Measurements from ENCODE around the gene YPEL2. TPM values are rescaled to one million over a fixed set of nuclear protein-coding genes. Genes with fewer than 3 reads are reported as not detected.
A peak's percentile ranks its signal among the peaks of the same experiment; 100 is the strongest.

The YPEL2 gene
- total RNA-seq (2021; ENCODE audit: unreplicated experiment) (1.1 TPM), Bru-seq, nascent RNA (percentile 38 among the genes with signal in this experiment), BruChase-seq, experiment 1, labeled RNA remaining after a 2-hour chase (percentile 31 among the genes with signal in this experiment), BruChase-seq, experiment 2, labeled RNA remaining after a 6-hour chase (percentile 27 among the genes with signal in this experiment)
- polyA plus RNA-seq (2012; ENCODE audit: insufficient read length) = 1.4 TPM
- long read RNA-seq, full-length matches to known transcripts = 2 of 4 reads
- long read RNA-seq, partial matches to known transcripts = 0 of 4 reads
- long read RNA-seq, other reads (novel, unspliced or antisense) = 2 of 4 reads

DNA sequence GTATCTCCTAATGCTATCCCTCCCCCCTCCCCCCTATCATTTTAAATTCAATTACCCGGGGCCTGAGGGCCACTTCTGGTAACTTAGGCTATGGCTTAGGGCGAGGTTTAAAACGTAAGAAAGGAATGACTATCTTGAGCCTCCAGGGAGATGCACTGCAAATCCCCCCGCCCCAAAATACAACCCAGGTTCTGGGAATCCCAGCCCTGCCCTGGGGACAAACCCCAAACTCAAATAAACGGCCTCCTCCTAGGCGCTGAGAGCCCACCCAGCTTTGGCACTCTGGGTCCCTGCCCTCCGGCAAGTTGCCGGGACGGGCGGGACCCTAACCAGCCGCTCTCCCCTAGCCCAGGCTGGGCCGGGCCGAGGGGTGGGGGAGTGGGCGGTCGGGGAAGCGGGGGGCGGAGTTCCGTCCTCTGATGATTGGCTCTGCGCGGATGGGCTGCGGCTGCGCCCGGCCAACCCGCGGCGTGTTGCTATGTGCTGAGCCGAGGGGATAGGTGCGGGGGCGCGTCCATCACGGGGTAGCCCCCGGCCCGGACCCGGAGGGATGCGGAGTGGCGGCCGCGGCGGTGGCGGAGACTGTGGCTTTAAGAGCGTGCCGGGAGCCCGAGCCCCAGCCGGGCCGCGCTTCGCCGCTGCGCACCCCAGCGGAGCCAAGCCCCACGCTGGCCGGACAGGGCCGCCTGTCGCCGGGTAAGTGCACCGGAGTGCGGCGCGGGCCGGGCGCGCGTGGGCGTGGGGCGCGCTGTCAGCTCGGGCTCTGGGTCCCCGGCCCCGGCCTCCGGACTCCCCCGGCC lies at the start of gene YPEL2:
TSS of gene YPEL2 (plus strand) at position 527 of the 800 bp plus-strand sequence. CDS start 21,755 bp downstream, outside the sequence.
- Histone ChIP-seq H3K27me3 (ENCODE audit: control insufficient read depth, insufficient read depth, low read length) (peaks cover 4% of the 10 kb centered on the region; the same call in 1 of the 2 replicates), H3K4me1 (ENCODE audit: control insufficient read depth, insufficient read depth, low read length) (peaks cover 9% of the 10 kb centered on the region), H3K4me3 (ENCODE audit: low read depth in 2 of 2, low read length in 2 of 2) (peak within 1 kb of the TSS; percentile 51 to 57), H3K36me3 (ENCODE audit: control insufficient read depth, insufficient read depth, low read length) (no peaks in the 10 kb centered on the region; the same call in 1 of the 2 replicates), H3K27ac (ENCODE audit: low read length) (no peak within 1 kb of the TSS), H3K9me3 (ENCODE audit: control insufficient read depth, insufficient read depth, low read depth, low read length) (no peaks in the 10 kb centered on the region)
- ATAC-seq = peak; percentile 99
- in situ Hi-C loops (cut with HindIII; ENCODE audit: low pct_unique_long_range_greater_than_20kb, low sequenced_read_pairs) (no loop called here), intact Hi-C loops (cut with micrococcal nuclease; ENCODE audit: unreplicated experiment) (no loop called here)
- TF ChIP-seq REST (IDR thresholded peaks at IDR 0.05; ENCODE audit: insufficient read depth in 1 of 2, low read depth in 2 of 2, low read length in 1 of 2) (no peak), POLR2AphosphoS5 (IDR thresholded peaks at IDR 0.05; ENCODE audit: low read depth, low read length) (no peak), TCF7L2 (IDR thresholded peaks at IDR 0.05; ENCODE audit: low read depth, low read length) (no peak), SIN3A (IDR thresholded peaks at IDR 0.05; ENCODE audit: borderline replicate concordance, insufficient read depth, low read depth, low read length) (no peak)
- TF ChIP-seq, protein P1, sequence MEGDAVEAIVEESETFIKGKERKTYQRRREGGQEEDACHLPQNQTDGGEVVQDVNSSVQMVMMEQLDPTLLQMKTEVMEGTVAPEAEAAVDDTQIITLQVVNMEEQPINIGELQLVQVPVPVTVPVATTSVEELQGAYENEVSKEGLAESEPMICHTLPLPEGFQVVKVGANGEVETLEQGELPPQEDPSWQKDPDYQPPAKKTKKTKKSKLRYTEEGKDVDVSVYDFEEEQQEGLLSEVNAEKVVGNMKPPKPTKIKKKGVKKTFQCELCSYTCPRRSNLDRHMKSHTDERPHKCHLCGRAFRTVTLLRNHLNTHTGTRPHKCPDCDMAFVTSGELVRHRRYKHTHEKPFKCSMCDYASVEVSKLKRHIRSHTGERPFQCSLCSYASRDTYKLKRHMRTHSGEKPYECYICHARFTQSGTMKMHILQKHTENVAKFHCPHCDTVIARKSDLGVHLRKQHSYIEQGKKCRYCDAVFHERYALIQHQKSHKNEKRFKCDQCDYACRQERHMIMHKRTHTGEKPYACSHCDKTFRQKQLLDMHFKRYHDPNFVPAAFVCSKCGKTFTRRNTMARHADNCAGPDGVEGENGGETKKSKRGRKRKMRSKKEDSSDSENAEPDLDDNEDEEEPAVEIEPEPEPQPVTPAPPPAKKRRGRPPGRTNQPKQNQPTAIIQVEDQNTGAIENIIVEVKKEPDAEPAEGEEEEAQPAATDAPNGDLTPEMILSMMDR (IDR thresholded peaks at IDR 0.05) = no peak
- BruUV-seq (replicated peaks) = no TSS peak
- POLR2A ChIA-PET = no interaction called here
- DNase-seq (ENCODE audit: low read depth, low spot score) = no peak
- CTCF ChIA-PET = no interaction called here

DNA sequence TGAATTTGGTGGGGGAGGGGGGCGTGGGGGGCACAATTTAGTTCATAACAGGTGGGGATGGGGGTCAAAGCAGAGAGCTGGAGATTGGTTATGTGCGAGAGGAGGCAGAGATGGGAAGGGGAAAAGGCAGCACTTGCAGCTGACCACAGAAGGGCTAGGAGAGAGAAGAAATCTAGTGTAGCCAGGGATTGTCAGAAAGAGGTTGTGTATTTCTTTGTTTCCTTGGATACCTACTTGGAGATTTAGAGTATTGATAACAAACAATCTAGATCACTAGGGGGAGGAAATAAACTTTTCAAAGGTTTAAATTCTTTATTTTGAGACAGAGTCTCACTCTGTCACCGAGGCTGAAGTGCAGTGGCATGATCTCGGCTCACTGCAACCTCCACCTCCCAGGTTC lies 47.1 kb upstream of the YPEL2 start:
- Histone ChIP-seq H3K27me3 (ENCODE audit: control insufficient read depth, insufficient read depth, low read length) (no peaks in the 10 kb centered on the region), H3K4me3 (ENCODE audit: low read depth in 2 of 2, low read length in 2 of 2) (no peak overlapping the region), H3K27ac (ENCODE audit: low read length) (no peak overlapping the region), H3K4me1 (ENCODE audit: control insufficient read depth, insufficient read depth, low read length) (no peaks in the 10 kb centered on the region), H3K9me3 (ENCODE audit: control insufficient read depth, insufficient read depth, low read depth, low read length) (no peaks in the 10 kb centered on the region), H3K36me3 (ENCODE audit: control insufficient read depth, insufficient read depth, low read length) (no peaks in the 10 kb centered on the region)
- ATAC-seq = no peak
- CTCF ChIA-PET = no interaction called here
- in situ Hi-C loops (cut with HindIII; ENCODE audit: low pct_unique_long_range_greater_than_20kb, low sequenced_read_pairs) (no loop called here), intact Hi-C loops (cut with micrococcal nuclease; ENCODE audit: unreplicated experiment) (no loop called here)
- TF ChIP-seq POLR2AphosphoS5 (IDR thresholded peaks at IDR 0.05; ENCODE audit: low read depth, low read length) = no peak
- TF ChIP-seq SIN3A (IDR thresholded peaks at IDR 0.05; ENCODE audit: borderline replicate concordance, insufficient read depth, low read depth, low read length) = no peak
- no peak for TF ChIP-seq TCF7L2 (IDR thresholded peaks at IDR 0.05; ENCODE audit: low read depth, low read length)
- TF ChIP-seq REST (IDR thresholded peaks at IDR 0.05; ENCODE audit: insufficient read depth in 1 of 2, low read depth in 2 of 2, low read length in 1 of 2) = no peak
- TF ChIP-seq, protein P1 (IDR thresholded peaks at IDR 0.05) = no peak
- POLR2A ChIA-PET = no interaction called here
- DNase-seq (ENCODE audit: low read depth, low spot score) = no peak
- no TSS peak for BruUV-seq (replicated peaks)

All from Panc1 (cell line).